Loucy (cell line): ENCODE measurements around the gene ASIC2.

Source experiments
- H2AFZ ChIP-seq: fragments of 200-600 bp; sonication (generic); 2 replicates; pipeline ENCODE4 v1.6.0; 2016; ENCODE audit warnings: antibody characterized with exemption, mild to moderate bottlenecking, low read length, moderate library complexity
- H3F3A ChIP-seq: fragments of 200-600 bp; 2 replicates; pipeline ENCODE4 v1.6.0; 2016; ENCODE audit warnings: antibody characterized with exemption, low read depth, mild to moderate bottlenecking
- H3K27me3 ChIP-seq: fragments of 200-600 bp; sonication (generic); 2 replicates; pipeline ENCODE4 v1.6.1; 2014; ENCODE audit warnings: low read length, mild to moderate bottlenecking; ENCODE audit not compliant: insufficient read depth, poor library complexity, severe bottlenecking
- H3K36me3 ChIP-seq: fragments of 200-600 bp; sonication (generic); 2 replicates; pipeline ENCODE4 v1.6.1; 2016; ENCODE audit warnings: low read length; ENCODE audit not compliant: insufficient read depth
- H3K4me1 ChIP-seq: fragments of 200-600 bp; sonication (generic); 2 replicates; pipeline ENCODE4 v1.5.1; 2014; ENCODE audit warnings: low read length, mild to moderate bottlenecking; ENCODE audit not compliant: insufficient read depth, poor library complexity, severe bottlenecking
- H3K4me2 ChIP-seq: fragments of 200-600 bp; sonication (generic); 2 replicates; pipeline ENCODE4 v1.6.0; 2014; ENCODE audit warnings: antibody characterized with exemption, low read length, low read depth, mild to moderate bottlenecking; ENCODE audit not compliant: poor library complexity, severe bottlenecking
- H3K4me3 ChIP-seq: fragments of 200-600 bp; sonication (generic); 2 replicates; pipeline ENCODE4 v1.5.1; 2014; ENCODE audit warnings: low read length, mild to moderate bottlenecking, mixed read lengths; ENCODE audit not compliant: poor library complexity, severe bottlenecking
- H3K79me2 ChIP-seq: fragments of 200-600 bp; sonication (generic); 2 replicates; pipeline ENCODE4 v1.6.1; 2014; ENCODE audit warnings: low read length; ENCODE audit not compliant: insufficient read depth
- H3K9ac ChIP-seq: fragments of 200-600 bp; sonication (generic); 2 replicates; pipeline ENCODE4 v1.6.0; 2014; ENCODE audit warnings: mild to moderate bottlenecking, low read depth, low read length, moderate library complexity; ENCODE audit not compliant: poor library complexity, severe bottlenecking
- H3K9me2 ChIP-seq: fragments of 200-600 bp; sonication (generic); replicated peaks from 2 replicates; pipeline ENCODE4 v1.6.1; 2016; ENCODE audit warnings: low read depth, low read length, mixed read lengths
- H3K9me3 ChIP-seq: fragments of 200-600 bp; sonication (generic); 2 replicates; pipeline ENCODE4 v1.6.1; 2014; ENCODE audit warnings: mild to moderate bottlenecking, antibody characterized with exemption, low read length, low read depth; ENCODE audit not compliant: insufficient read depth
- H4K20me1 ChIP-seq: fragments of 200-600 bp; sonication (generic); 2 replicates; pipeline ENCODE4 v1.6.0; 2014; ENCODE audit warnings: antibody characterized with exemption, low read length, mild to moderate bottlenecking; ENCODE audit not compliant: insufficient read depth, poor library complexity, severe bottlenecking
- EZH2phosphoT487 ChIP-seq: fragments of 200-600 bp; IDR thresholded peaks from 2 replicates; pipeline ENCODE4 v1.6.1; 2018; ENCODE audit warnings: antibody characterized with exemption, mild to moderate bottlenecking, moderate library complexity, borderline replicate concordance
- TF ChIP-seq, protein P1 (sequence below): fragments of 200-600 bp; sonication (generic); conservative IDR thresholded peaks from 2 replicates; pipeline ENCODE4 v1.5.1; 2014; ENCODE audit warnings: mild to moderate bottlenecking, antibody characterized with exemption, low read length

ASIC2 gene

DNA sequence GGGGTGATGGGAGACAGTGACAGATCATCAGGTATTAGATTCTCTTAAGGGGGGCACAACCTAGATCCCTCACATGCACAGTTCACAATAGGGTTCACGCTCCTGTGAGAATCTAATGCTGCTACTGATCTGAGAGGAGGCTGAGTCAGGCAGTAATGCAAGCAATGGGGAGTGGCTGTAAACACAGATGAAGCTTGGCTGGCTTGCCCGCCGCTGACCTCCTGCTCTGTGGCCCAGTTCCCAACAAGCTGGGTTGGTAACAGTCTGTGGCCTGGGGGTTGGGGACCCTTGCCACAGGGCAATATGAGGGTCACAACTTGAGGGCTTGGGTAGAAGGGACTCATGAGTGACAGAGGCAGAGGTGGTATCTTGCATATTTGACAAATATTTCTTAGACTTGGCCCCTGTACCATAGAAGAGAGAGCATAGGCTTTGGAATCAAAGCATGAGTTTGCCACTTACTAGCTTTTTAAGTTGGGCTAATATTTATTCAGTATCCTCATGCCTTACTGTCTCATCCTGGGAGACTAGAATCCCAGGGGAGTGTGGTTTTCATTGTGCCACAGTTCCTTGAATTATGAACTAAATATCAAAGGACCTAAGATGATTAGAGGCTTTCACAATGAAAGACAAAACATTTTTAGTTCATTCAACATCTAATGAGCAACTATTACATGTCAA lies 168.1 kb downstream of the ASIC2 start:
- H3F3A ChIP-seq = no peaks in the 10 kb centered on the region
- H3K4me3 ChIP-seq = no peak overlapping the region
- no peaks in the 10 kb centered on the region for H3K9me3 ChIP-seq
- H3K27me3 ChIP-seq = no peaks in the 10 kb centered on the region
- no peak overlapping the region for H2AFZ ChIP-seq
- TF ChIP-seq, protein P1, sequence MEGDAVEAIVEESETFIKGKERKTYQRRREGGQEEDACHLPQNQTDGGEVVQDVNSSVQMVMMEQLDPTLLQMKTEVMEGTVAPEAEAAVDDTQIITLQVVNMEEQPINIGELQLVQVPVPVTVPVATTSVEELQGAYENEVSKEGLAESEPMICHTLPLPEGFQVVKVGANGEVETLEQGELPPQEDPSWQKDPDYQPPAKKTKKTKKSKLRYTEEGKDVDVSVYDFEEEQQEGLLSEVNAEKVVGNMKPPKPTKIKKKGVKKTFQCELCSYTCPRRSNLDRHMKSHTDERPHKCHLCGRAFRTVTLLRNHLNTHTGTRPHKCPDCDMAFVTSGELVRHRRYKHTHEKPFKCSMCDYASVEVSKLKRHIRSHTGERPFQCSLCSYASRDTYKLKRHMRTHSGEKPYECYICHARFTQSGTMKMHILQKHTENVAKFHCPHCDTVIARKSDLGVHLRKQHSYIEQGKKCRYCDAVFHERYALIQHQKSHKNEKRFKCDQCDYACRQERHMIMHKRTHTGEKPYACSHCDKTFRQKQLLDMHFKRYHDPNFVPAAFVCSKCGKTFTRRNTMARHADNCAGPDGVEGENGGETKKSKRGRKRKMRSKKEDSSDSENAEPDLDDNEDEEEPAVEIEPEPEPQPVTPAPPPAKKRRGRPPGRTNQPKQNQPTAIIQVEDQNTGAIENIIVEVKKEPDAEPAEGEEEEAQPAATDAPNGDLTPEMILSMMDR = no peak
- TF ChIP-seq EZH2phosphoT487 = no peak
- no peaks in the 10 kb centered on the region for H3K9me2 ChIP-seq
- no peak overlapping the region for H3K9ac ChIP-seq
- H3K4me2 ChIP-seq = no peak overlapping the region
- no peaks in the 10 kb centered on the region for H3K36me3 ChIP-seq
- H4K20me1 ChIP-seq = no peaks in the 10 kb centered on the region
- no peaks in the 10 kb centered on the region for H3K4me1 ChIP-seq
- no peaks in the 10 kb centered on the region for H3K79me2 ChIP-seq

DNA sequence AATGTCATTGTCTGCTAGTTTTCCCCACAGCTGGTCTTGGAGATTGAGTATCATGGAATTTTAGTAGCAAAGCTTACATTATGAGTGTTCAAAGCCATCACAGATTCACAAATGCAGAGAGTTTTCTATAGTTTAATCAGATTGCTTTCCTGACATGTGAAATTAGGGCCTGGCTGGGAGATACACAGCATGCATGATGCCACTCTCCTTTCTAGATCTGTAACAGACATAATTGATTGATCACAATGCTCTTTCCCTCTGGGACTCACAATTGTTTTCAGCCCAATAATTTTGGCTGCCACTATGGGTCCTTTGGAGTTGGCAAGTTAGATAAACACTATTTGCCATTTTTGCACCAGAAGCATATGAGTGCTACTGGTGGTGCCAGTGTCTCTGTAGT lies 168.9 kb downstream of the ASIC2 start:
- Histone ChIP-seq H3K4me2 (no peak overlapping the region), H3K4me1 (no peaks in the 10 kb centered on the region), H3K36me3 (no peaks in the 10 kb centered on the region), H3F3A (no peaks in the 10 kb centered on the region), H3K9me3 (no peaks in the 10 kb centered on the region), H3K9me2 (no peaks in the 10 kb centered on the region), H4K20me1 (no peaks in the 10 kb centered on the region), H3K79me2 (no peaks in the 10 kb centered on the region), H3K27me3 (no peaks in the 10 kb centered on the region), H3K4me3 (no peak overlapping the region), H3K9ac (no peak overlapping the region), H2AFZ (no peak overlapping the region)
- TF ChIP-seq EZH2phosphoT487 = no peak
- TF ChIP-seq, protein P1 = no peak

DNA sequence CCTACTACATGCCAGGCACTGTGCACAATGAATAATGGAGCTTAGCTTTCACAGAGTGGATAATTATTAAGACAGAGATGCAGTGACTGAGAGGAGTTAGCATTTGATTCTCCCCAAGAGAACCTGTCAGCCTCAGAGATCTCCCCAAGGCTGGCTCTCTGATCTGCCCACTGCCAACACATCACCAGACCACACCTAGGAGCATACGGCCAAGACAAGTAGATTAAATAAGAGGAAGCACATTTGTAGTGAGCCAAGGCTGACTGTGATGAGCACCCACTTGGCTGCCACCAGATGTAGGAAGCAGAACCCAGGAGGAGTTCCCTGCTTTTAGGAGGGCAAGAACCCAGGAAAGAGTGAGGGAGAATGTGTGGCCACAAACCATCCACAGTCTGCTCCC lies 171.3 kb downstream of the ASIC2 start:
- no peak overlapping the region for H2AFZ ChIP-seq
- H3K79me2 ChIP-seq = no peaks in the 10 kb centered on the region
- H3K9ac ChIP-seq = no peak overlapping the region
- TF ChIP-seq, protein P1 = no peak
- no peak for TF ChIP-seq EZH2phosphoT487
- H3K4me3 ChIP-seq = no peak overlapping the region
- no peaks in the 10 kb centered on the region for H3K9me2 ChIP-seq
- no peaks in the 10 kb centered on the region for H3K36me3 ChIP-seq
- H3K9me3 ChIP-seq = no peaks in the 10 kb centered on the region
- H3K27me3 ChIP-seq = no peaks in the 10 kb centered on the region
- no peaks in the 10 kb centered on the region for H3F3A ChIP-seq
- H3K4me1 ChIP-seq = no peaks in the 10 kb centered on the region
- H3K4me2 ChIP-seq = no peak overlapping the region
- no peaks in the 10 kb centered on the region for H4K20me1 ChIP-seq
